Peyer's patch (tissue), 4 donors: ENCODE results near the gene ARFGAP1.

Source experiments
- CTCF ChIP-seq, 6 experiments: fragments of 450-650 bp in 4 of 6; fragments of 200-600 bp in 2 of 6; sonication (generic) in 1 of 6; IDR thresholded peaks; one replicate each; pipeline ENCODE4 v1.5.1; 2017 to 2019; ENCODE audit warnings: antibody characterized with exemption in 6 of 6, mild to moderate bottlenecking in 3 of 6, moderate library complexity in 1 of 6
- POLR2A ChIP-seq, 2 donors: fragments of 450-650 bp; IDR thresholded peaks; one replicate each; pipeline ENCODE4 v1.5.1; 2017; ENCODE audit warnings: antibody characterized with exemption in 2 of 2, mild to moderate bottlenecking in 2 of 2, moderate library complexity in 2 of 2

GRCh38 chr20:63290677-63291472, 18.3 kb downstream of the ARFGAP1 start:
- peak; percentile 40 to 62 (median 60) for TF ChIP-seq CTCF (IDR thresholded peaks at IDR 0.05)
- TF ChIP-seq POLR2A (IDR thresholded peaks at IDR 0.05) = no peak
